GM12875 (cell line): ENCODE measurements around the gene KIAA0319L.

Source experiments
- H3K4me3 ChIP-seq: one replicate; pipeline ENCODE4 v1.5.1; 2011; ENCODE audit warnings: low read depth, low read length, control low read depth
- CTCF ChIP-seq: IDR thresholded peaks from 2 replicates; pipeline ENCODE4 v1.5.1; 2011; ENCODE audit warnings: low read depth, mild to moderate bottlenecking, control low read depth, inconsistent platforms, low read length, moderate library complexity, borderline replicate concordance; ENCODE audit not compliant: insufficient read depth

Gene KIAA0319L

GRCh38 chr1:35544976-35545375 lies 12.2 kb downstream of the KIAA0319L start:
- H3K4me3 ChIP-seq: no peak overlapping the region
- TF ChIP-seq CTCF: peak; percentile 52

GRCh38 chr1:35539824-35540261 lies 17.4 kb downstream of the KIAA0319L start:
- no peak for TF ChIP-seq CTCF
- no peak overlapping the region for H3K4me3 ChIP-seq

GRCh38 chr1:35539073-35539823 lies 18.0 kb downstream of the KIAA0319L start:
- no peak overlapping the region for H3K4me3 ChIP-seq
- no peak for TF ChIP-seq CTCF

GRCh38 chr1:35537806-35538205 lies 19.4 kb downstream of the KIAA0319L start:
- H3K4me3 ChIP-seq: no peak overlapping the region
- TF ChIP-seq CTCF: no peak

- no peak for TF ChIP-seq CTCF
Observed at GRCh38 chr1:35536556-35537162, 20.5 kb downstream of the KIAA0319L start.

GRCh38 chr1:35535243-35535642 lies 22.0 kb downstream of the KIAA0319L start:
- no peak for TF ChIP-seq CTCF
- H3K4me3 ChIP-seq: no peak overlapping the region

More at GRCh38 chr1:35536556-35537162, 20.5 kb downstream of the KIAA0319L start:
- no peak overlapping the region for H3K4me3 ChIP-seq

GRCh38 chr1:35533586-35533985 lies 23.6 kb downstream of the KIAA0319L start:
- no peak overlapping the region for H3K4me3 ChIP-seq
- TF ChIP-seq CTCF: no peak
